HepG2 (cell line): ENCODE data around the gene LRTM2. TPM values are rescaled to one million over a fixed set of nuclear protein-coding genes. Genes with fewer than 3 reads are reported as not detected.

Source experiments
- ATF7-NPFF ChIP-seq: sonication (generic); formaldehyde crosslinking; IDR thresholded peaks from 2 replicates; pipeline ENCODE4 v1.8.1; 2023; ENCODE audit warnings: mild to moderate bottlenecking, low read depth, missing genetic modification reagents, moderate library complexity
- EP300 ChIP-seq, 3 experiments: sonication (generic) in 1 of 3; formaldehyde crosslinking in 1 of 3; IDR thresholded peaks; 2 replicates each; pipeline versions ENCODE4 v1.5.1 to v1.6.1; 2011 to 2020; ENCODE audit warnings: low read depth in 2 of 3, low read length in 2 of 3, borderline replicate concordance in 1 of 3, improper control_type of control experiment in 1 of 3, mild to moderate bottlenecking in 1 of 3, missing genetic modification reagents in 1 of 3, moderate library complexity in 1 of 3
- FOSL2 ChIP-seq: sonication (generic); formaldehyde crosslinking; IDR thresholded peaks from 2 replicates; pipeline ENCODE4 v1.4.0; 2020; ENCODE audit warnings: missing genetic modification reagents
- GPBP1L1 ChIP-seq: sonication (generic); formaldehyde crosslinking; IDR thresholded peaks from 2 replicates; pipeline ENCODE4 v1.5.0; 2020; ENCODE audit warnings: mild to moderate bottlenecking, missing genetic modification reagents
- HNRNPL ChIP-seq: fragments of 200-400 bp; formaldehyde crosslinking; IDR thresholded peaks from 2 replicates; pipeline ENCODE4 v1.6.1; 2017; ENCODE audit warnings: mild to moderate bottlenecking, low read depth, low read length
- NAIF1 ChIP-seq: sonication (generic); formaldehyde crosslinking; IDR thresholded peaks from 2 replicates; pipeline ENCODE4 v1.5.0; 2020; ENCODE audit warnings: mild to moderate bottlenecking, missing genetic modification reagents, borderline replicate concordance
- PCBP2 ChIP-seq: fragments of 200-400 bp; formaldehyde crosslinking; optimal IDR thresholded peaks from 2 replicates; pipeline ENCODE3; 2018; ENCODE audit warnings: low read length, low read depth; ENCODE audit not compliant: poor library complexity, severe bottlenecking
- RBM39 ChIP-seq: fragments of 200-400 bp; formaldehyde crosslinking; IDR thresholded peaks from one replicate; pipeline ENCODE4 v1.6.1; 2018; ENCODE audit warnings: antibody characterized with exemption, mild to moderate bottlenecking, low read depth, low read length; ENCODE audit not compliant: poor library complexity, severe bottlenecking
- RXRB ChIP-seq: IDR thresholded peaks from 2 replicates; pipeline ENCODE4 v1.6.1; 2016; ENCODE audit warnings: borderline replicate concordance, missing genetic modification reagents, missing compliant biosample characterization
- SALL2 ChIP-seq: sonication (generic); formaldehyde crosslinking; IDR thresholded peaks from 2 replicates; pipeline ENCODE4 v1.8.1; 2023; ENCODE audit warnings: mild to moderate bottlenecking, missing genetic modification reagents, inconsistent platforms
- SYNCRIP ChIP-seq: fragments of 200-400 bp; formaldehyde crosslinking; IDR thresholded peaks from 2 replicates; pipeline ENCODE4 v1.6.1; 2018; ENCODE audit warnings: mild to moderate bottlenecking, low read depth, low read length; ENCODE audit not compliant: insufficient read depth
- TAF1 ChIP-seq: sonication (generic); formaldehyde crosslinking; IDR thresholded peaks from 2 replicates; pipeline ENCODE4 v1.4.0; 2020; ENCODE audit warnings: missing genetic modification reagents
- TAF15 ChIP-seq: fragments of 200-400 bp; formaldehyde crosslinking; IDR thresholded peaks from one replicate; pipeline ENCODE4 v1.6.1; 2018; ENCODE audit warnings: mild to moderate bottlenecking, low read depth, low read length; ENCODE audit not compliant: poor library complexity, severe bottlenecking
- TBP ChIP-seq: sonication (generic); formaldehyde crosslinking; IDR thresholded peaks from 2 replicates; pipeline ENCODE4 v1.5.0; 2020; ENCODE audit warnings: missing genetic modification reagents
- TRAFD1 ChIP-seq: sonication (generic); formaldehyde crosslinking; IDR thresholded peaks from 2 replicates; pipeline ENCODE4 v1.5.1; 2020; ENCODE audit warnings: missing genetic modification reagents, mild to moderate bottlenecking, borderline replicate concordance
- ZFP37 ChIP-seq: sonication (generic); formaldehyde crosslinking; IDR thresholded peaks from 2 replicates; pipeline ENCODE4 v1.4.0; 2020; ENCODE audit warnings: missing genetic modification reagents, borderline replicate concordance
- ZFX ChIP-seq: sonication (generic); formaldehyde crosslinking; IDR thresholded peaks from 2 replicates; pipeline ENCODE4 v1.4.0; 2020; ENCODE audit warnings: mild to moderate bottlenecking, low read depth, missing genetic modification reagents, moderate library complexity
- ZNF138 ChIP-seq: sonication (generic); formaldehyde crosslinking; IDR thresholded peaks from 2 replicates; pipeline ENCODE4 v1.5.0; 2020; ENCODE audit warnings: mild to moderate bottlenecking, low read depth, missing genetic modification reagents
- ZNF644 ChIP-seq: IDR thresholded peaks from 2 replicates; pipeline ENCODE4 v1.6.1; 2016; ENCODE audit warnings: low read depth
- ZNF841 ChIP-seq: sonication (generic); formaldehyde crosslinking; IDR thresholded peaks from 2 replicates; pipeline ENCODE4 v1.8.1; 2023; ENCODE audit warnings: missing genetic modification reagents, borderline replicate concordance
- polyA plus RNA-seq, 8 experiments: library from polyadenylated mRNA; depleted of rRNA in 3 of 8; stranded (reverse) in 7 of 8; unstranded in 1 of 8; fragments of >200 nt; fragmentation: Illumina TruSeq in 4 of 8; extraction: Trizol in 4 of 8; gene quantifications; 2 replicates each; pipeline versions ENCODE4 v1.2.1 to v1.2.3, GENCODE V29; 2011 to 2016; ENCODE audit warnings: low read depth in 4 of 8, missing spikeins in 1 of 8, mixed read lengths in 1 of 8; ENCODE audit not compliant: insufficient read depth in 1 of 8
- total RNA-seq, 5 experiments: library from RNA; depleted of rRNA; stranded (reverse); fragments of >200 nt; fragmentation: Illumina TruSeq; extraction: Trizol; gene quantifications; 2 replicates each; pipeline ENCODE4 v1.2.3, GENCODE V29; 2016; ENCODE audit warnings: low read depth in 1 of 5
- TF ChIP-seq, protein P1 (sequence below): sonication (generic); formaldehyde crosslinking; IDR thresholded peaks from 2 replicates; pipeline ENCODE4 v1.8.1; 2023; ENCODE audit warnings: missing genetic modification reagents, inconsistent platforms, borderline replicate concordance

Gene LRTM2
- total and polyA plus RNA-seq, 2 of the 13 experiments (the other 11 are each of a cell fraction or from before 2014, with no cell fraction given), result 0.09 TPM; not detected in 1

DNA sequence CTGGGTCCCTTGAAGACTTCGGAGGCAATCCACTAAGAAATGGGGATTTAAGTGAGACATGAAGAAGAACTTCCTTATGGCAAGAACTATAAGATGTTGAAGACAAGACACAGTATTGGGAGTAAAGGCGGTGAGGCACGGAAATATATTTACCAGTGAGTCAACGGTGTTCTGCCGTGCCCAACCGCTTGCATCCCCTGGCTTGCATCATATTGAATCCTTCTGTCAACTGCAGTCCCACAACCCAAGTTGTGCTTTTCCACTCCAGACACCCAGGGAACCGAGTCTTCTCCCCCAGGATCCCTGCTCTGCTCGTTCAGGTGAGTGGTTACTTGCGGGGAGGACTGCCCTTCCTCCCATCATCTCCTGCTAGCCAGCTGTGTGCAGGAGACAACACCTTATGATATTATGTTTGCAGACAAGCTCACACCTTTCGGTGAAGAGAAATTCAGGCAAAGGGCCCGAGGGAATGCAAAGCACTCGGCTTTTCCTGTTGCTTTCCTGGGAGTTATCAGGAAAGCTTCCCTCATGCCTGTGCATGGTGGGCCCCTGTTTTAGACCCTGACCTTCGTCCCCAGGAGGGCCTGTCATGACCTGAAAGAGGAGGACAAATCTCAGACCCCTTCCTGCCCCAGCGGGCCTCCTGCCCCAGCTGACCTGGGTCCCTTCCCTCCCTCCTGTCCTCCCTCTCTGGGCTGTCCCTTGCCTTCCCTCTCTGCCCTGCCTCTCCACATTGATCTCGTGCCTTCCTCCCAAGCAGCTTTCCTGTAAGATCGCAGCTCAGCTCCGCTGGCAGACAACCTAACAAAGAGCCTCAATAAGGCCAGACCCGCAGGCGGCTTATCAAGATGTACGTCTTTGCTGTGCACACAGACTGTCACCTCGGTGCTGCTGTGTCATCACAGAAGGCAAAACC, 4.3 kb upstream of the LRTM2 start (continued):
- no peak for TF ChIP-seq TRAFD1 (CRISPR knock-in tag)
- TF ChIP-seq ZNF138 (CRISPR knock-in tag), result no peak
- TF ChIP-seq ZFX (CRISPR knock-in tag), result 0 out of 2 replicates have a peak, but pooled peaks have one; percentile 41
- TF ChIP-seq ZNF644 (CRISPR knock-in tag), result 0 out of 2 replicates have a peak, but pooled peaks have one; percentile 25
- TF ChIP-seq TBP (CRISPR knock-in tag), result no peak
- TF ChIP-seq NAIF1 (CRISPR knock-in tag), result no peak
- no peak for TF ChIP-seq ZFP37 (CRISPR knock-in tag)
- TF ChIP-seq SALL2 (CRISPR knock-in tag), result no peak
- TF ChIP-seq PCBP2, result no peak
- TF ChIP-seq, protein P1, sequence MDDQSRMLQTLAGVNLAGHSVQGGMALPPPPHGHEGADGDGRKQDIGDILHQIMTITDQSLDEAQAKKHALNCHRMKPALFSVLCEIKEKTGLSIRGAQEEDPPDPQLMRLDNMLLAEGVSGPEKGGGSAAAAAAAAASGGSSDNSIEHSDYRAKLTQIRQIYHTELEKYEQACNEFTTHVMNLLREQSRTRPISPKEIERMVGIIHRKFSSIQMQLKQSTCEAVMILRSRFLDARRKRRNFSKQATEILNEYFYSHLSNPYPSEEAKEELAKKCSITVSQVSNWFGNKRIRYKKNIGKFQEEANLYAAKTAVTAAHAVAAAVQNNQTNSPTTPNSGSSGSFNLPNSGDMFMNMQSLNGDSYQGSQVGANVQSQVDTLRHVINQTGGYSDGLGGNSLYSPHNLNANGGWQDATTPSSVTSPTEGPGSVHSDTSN (CRISPR knock-in tag), result no peak
- TF ChIP-seq ZNF841 (CRISPR knock-in tag), result no peak
- TF ChIP-seq FOSL2, result peak; percentile 59
- TF ChIP-seq EP300 (IDR thresholded peaks at IDR 0.05; ENCODE audit: low read depth in 2 of 2, low read length in 2 of 2), result peak in 1 of 2 experiments; percentile 55; a peak in 1 of 4 replicates
- no peak for TF ChIP-seq EP300 (CRISPR knock-in tag; IDR thresholded peaks at IDR 0.05; ENCODE audit: borderline replicate concordance)
- TF ChIP-seq ATF7-NPFF (CRISPR knock-in tag), result no peak
- no peak for TF ChIP-seq RBM39
- no peak for TF ChIP-seq TAF15
- TF ChIP-seq TAF1 (CRISPR knock-in tag), result no peak
- TF ChIP-seq HNRNPL, result no peak
- TF ChIP-seq GPBP1L1, result no peak
- peak; percentile 60; the same call in 1 of the 2 replicates for TF ChIP-seq RXRB
- TF ChIP-seq SYNCRIP, result no peak
